H54 (cell line): Measurements from ENCODE around the gene ATOH8.

Experiments used
- DNase-seq: peaks from one replicate; pipeline ENCODE4 v3.0.0; 2011; ENCODE audit warnings: low spot score, mixed read lengths; ENCODE audit not compliant: insufficient read length
- FAIRE-seq: peaks from 3 replicates; lab custom pipeline; 2011; peaks lifted over from hg19 to GRCh38; lab: Jason Lieb, UNC
- POLR2A ChIP-seq: IDR thresholded peaks from 2 replicates; pipeline ENCODE4 v1.6.1; 2011; ENCODE audit warnings: low read depth, mild to moderate bottlenecking, low read length

The ATOH8 gene

GRCh38 chr2:85779641-85780315 lies 26.0 kb downstream of the ATOH8 start:
- FAIRE-seq (no peak), DNase-seq (no peak)
- TF ChIP-seq POLR2A, result no peak

- no peak for TF ChIP-seq POLR2A
- DNase-seq (no peak), FAIRE-seq (no peak)
Observed at GRCh38 chr2:85780316-85781012, 26.7 kb downstream of the ATOH8 start.

GRCh38 chr2:85781013-85781332 lies 27.2 kb downstream of the ATOH8 start:
- TF ChIP-seq POLR2A, result no peak
- DNase-seq (no peak), FAIRE-seq (no peak)

- FAIRE-seq (no peak), DNase-seq (no peak)
- no peak for TF ChIP-seq POLR2A
Observed at GRCh38 chr2:85783796-85784195, 30.0 kb downstream of the ATOH8 start.

DNA sequence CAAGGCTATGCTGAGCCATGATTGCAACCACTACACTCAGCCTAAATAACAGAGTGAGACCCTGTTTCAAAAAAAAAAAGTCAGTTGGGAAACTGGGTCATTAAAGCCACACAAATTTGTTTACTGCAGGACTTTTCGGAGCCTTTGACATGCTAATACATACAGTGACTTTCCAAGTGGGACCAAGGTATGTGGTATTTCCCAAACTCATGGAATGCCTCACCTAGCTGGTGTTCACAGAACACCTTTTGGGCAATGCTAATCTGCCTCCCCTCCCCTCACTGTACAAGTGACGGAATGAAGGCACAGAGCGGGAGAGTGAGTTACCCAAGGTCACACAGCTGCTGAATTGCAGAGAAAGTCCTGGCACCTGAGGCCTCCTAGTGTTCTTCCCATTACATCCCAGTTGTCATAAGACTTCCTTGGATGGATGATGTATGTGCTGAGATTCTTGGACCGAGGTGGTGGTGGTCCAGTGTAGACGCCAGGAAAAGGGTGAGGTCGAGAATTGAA lies 30.7 kb downstream of the ATOH8 start:
- TF ChIP-seq POLR2A, result no peak
- DNase-seq (no peak), FAIRE-seq (no peak)

- FAIRE-seq (no peak), DNase-seq (peak; percentile 83)
- no peak for TF ChIP-seq POLR2A
Observed at GRCh38 chr2:85785027-85785822, 31.4 kb downstream of the ATOH8 start.

DNA sequence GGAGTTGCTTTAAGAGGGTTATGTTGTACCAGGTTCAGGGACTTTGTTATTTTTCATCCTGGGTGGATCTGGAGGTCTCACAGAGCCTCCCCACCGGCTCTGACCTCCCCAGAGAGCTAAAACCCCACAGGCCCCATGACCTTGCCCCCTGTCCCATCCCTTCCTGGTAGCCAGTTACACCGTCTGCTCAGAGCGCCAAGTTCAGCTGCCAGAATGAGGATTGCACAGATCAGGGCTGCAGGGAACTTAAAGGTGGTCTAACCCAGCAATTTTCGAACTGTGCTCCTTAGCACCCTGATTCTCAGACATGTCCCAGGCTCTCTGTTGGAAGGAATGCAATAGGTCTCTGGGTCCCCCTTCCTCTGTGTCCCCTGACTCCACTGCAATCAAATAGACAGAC lies 32.1 kb downstream of the ATOH8 start:
- no peak for FAIRE-seq
- no peak for TF ChIP-seq POLR2A
- no peak for DNase-seq

DNA sequence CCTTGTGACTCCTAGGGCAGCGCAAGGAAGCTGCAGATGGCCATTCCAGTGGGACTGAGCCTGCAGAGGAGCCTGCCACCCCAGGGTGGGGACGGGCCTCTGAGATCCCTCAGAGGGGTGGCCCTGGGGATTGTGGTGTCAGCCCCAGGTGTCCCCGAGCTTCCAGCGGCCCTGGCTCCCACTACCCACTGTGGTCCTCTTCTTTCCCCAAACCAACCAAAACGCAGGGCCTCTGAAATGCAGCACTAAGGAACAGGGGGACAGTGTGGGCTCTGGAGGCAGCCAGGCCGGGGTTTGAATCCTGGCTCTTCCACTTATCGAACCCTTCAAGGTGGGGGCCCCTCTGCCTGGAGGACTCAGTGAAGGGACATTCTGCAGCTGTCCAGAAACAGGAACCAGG lies 32.7 kb downstream of the ATOH8 start:
- no peak for FAIRE-seq
- no peak for DNase-seq
- no peak for TF ChIP-seq POLR2A

GRCh38 chr2:85786865-85787264 lies 33.1 kb downstream of the ATOH8 start:
- no peak for DNase-seq
- FAIRE-seq, result no peak
- no peak for TF ChIP-seq POLR2A

DNA sequence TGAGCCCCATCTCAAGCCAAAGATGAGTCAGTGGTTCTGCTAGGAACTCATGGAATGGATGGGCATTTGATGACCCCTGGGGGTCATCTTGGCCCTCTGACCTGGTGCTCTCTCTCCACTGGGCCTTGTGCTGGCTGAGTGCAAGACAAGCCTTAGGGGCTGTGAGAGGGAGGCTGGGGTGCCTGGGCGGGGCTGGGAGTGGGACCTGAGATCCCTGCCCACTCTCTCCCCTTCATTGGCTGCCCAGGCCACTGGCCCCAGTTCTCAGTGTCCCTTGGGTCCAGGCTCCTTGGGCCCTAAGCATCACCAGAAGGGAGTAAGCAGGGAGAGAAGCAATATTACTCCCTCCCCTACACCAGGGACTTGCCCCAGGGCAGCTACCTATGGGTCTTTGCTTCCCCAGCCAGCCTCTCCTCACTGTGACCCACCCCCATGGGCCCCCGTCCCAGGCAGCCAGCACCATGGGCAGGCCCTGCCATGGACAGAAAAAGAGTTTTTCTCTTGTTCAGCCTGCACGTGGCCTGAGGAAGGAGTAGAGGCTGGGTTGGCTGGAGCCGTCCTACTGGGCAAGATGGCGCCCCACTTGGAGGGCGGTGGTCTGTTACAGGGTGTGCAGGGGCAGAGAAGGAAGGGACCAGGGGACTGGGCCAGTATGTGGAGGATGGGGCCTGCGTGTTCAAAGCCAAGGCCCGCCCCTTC lies 33.6 kb downstream of the ATOH8 start:
- no peak for DNase-seq
- no peak for TF ChIP-seq POLR2A
- FAIRE-seq, result no peak

GRCh38 chr2:85787981-85788340 lies 34.2 kb downstream of the ATOH8 start:
- no peak for TF ChIP-seq POLR2A
- FAIRE-seq (no peak), DNase-seq (no peak)

DNA sequence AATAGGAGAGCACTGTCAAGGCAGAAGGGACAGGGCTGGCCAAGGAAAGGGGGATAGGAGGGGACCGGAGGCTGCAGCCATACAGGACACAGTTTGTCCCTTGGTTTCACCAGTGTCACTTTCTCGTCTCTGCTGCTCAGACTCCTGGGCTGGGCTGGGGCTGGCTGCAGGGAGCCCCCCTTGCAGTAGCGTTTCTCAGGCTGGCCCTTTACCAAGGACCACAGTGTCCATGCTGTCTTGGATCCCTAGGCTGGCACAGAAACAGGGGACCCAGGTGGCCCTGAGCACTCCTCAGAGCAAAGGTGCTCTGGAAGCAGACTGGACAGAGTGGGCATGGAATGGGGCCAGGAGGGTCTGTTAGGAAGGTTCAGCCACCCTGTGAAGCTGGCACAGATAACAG lies 34.8 kb downstream of the ATOH8 start:
- no peak for TF ChIP-seq POLR2A
- no peak for DNase-seq

GRCh38 chr2:85789271-85789670 lies 35.5 kb downstream of the ATOH8 start:
- DNase-seq (no peak), FAIRE-seq (no peak)
- TF ChIP-seq POLR2A, result no peak

More for the DNA sequence above, 34.8 kb downstream of the ATOH8 start:
- no peak for FAIRE-seq

DNA sequence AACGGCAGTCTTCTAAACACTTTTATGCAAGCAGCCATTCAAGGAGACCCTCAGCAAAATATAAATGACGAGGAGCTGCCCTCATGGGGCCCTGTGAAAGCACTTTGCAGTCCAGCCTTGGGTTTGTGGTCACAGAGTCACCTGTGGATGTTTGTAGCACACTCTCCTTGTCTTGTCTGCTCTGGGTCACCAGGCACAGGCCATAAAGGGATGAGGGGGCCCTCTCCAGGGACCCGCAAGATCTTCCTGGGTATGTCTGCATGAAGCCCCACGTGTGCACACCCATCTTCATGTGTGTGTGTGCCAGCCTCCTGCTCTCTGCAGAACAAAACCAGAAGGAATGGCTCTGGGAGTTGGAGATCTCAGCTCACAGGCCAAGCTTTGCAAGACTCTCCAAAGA lies 36.2 kb downstream of the ATOH8 start:
- TF ChIP-seq POLR2A, result no peak
- no peak for DNase-seq
- no peak for FAIRE-seq
